GM10248 (cell line): Measurements from ENCODE around the gene RDM1.
"Not testable (repeated sequence)": the region's sequence is repeated elsewhere in the genome, so short reads cannot be mapped to it uniquely, and the experiment has no call there.

ENCODE experiments used
- CTCF ChIA-PET: fragments of 300-600 bp; sonication (Branson Sonifier 250); formaldehyde crosslinking; extraction: SDS; loops from one replicate; lab custom pipeline; 2021; ENCODE audit warnings: antibody characterized with exemption; lab: Yijun Ruan, JAX
- POLR2A ChIA-PET: fragments of 350-650 bp; sonication (Branson Sonifier 250); formaldehyde crosslinking; extraction: SDS; loops from one replicate; lab custom pipeline; 2020; ENCODE audit warnings: antibody characterized with exemption; lab: Yijun Ruan, JAX
- DNase-seq: peaks from one replicate; pipeline ENCODE4 v3.0.0; 2012; ENCODE audit errors: extremely low spot score
- TF ChIP-seq, protein P1 (sequence below): IDR thresholded peaks from 2 replicates; pipeline ENCODE4 v1.5.1; 2012; ENCODE audit warnings: mild to moderate bottlenecking, low read depth; ENCODE audit errors: extremely low read depth, missing control alignments, control extremely low read depth

Gene RDM1

DNA sequence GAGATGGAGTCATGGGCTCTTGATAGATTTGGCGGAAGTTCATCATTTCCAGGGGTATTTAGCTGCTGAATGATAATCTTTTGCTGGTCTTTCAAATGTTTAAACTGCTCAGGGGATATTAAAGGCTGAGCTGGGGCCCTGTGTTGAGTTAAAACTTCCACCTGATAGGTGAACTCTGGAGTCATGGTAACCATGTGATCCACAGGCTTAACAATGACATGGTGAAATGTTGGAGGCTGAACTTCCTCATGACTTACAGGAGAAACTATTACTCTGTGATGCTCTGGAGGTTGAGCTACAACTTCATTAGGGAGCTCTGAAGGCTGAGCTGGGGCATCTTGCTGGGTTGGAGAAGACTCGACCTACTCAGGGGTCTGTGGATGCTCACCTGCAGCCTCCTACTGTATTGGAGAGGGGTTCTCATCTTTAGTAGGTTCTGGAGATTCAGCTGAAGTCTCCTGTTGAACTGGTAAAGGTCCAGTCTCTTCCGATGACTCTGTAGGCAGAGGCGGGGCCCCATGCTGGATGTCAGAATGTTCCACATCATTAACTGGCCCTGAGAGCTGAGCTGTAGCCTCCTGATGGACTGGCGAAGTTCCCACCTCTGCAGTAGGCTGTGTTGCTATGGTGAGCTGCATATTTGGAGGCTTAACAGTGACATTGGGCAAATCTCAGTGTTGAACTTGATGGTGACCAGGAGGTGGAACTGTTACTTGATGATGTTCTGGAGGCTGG is 24.2 kb downstream of the RDM1 start:
- ChIA-PET CTCF (interaction anchor here (1.1 to 3.1 kb wide), 4 partner anchors 9 to 69 kb away, joined by 3 to 13 read pairs (median 3); no protein-coding TSS in a partner anchor), POLR2A (no interaction called here)
- TF ChIP-seq, protein P1, sequence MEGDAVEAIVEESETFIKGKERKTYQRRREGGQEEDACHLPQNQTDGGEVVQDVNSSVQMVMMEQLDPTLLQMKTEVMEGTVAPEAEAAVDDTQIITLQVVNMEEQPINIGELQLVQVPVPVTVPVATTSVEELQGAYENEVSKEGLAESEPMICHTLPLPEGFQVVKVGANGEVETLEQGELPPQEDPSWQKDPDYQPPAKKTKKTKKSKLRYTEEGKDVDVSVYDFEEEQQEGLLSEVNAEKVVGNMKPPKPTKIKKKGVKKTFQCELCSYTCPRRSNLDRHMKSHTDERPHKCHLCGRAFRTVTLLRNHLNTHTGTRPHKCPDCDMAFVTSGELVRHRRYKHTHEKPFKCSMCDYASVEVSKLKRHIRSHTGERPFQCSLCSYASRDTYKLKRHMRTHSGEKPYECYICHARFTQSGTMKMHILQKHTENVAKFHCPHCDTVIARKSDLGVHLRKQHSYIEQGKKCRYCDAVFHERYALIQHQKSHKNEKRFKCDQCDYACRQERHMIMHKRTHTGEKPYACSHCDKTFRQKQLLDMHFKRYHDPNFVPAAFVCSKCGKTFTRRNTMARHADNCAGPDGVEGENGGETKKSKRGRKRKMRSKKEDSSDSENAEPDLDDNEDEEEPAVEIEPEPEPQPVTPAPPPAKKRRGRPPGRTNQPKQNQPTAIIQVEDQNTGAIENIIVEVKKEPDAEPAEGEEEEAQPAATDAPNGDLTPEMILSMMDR: no peak
- DNase-seq: no peak

DNA sequence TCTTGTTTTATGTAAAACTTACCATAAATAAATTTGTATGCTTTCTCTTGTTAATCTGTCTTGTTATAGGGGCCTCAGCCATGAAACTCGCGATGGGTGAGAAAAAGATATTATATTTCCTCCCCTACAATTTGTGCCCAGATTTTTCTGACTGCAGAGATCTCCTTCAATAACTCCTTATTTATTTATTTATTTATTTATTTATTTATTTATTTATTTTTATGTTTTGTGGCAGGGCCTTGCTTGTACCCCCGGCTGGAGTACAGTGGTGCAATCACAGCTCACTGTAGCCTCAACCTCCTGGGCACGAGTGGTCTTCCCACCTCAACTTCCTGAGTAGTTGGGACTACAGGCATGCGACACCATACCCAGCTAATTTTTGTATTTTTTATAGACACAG is 27.1 kb downstream of the RDM1 start:
- ChIA-PET POLR2A (no interaction called here), CTCF (interaction anchor here (0.9 to 2.1 kb wide), 2 partner anchors 16 to 55 kb away, joined by 3 to 4 read pairs; no protein-coding TSS in a partner anchor)
- no peak for DNase-seq
- TF ChIP-seq, protein P1: no peak

DNA sequence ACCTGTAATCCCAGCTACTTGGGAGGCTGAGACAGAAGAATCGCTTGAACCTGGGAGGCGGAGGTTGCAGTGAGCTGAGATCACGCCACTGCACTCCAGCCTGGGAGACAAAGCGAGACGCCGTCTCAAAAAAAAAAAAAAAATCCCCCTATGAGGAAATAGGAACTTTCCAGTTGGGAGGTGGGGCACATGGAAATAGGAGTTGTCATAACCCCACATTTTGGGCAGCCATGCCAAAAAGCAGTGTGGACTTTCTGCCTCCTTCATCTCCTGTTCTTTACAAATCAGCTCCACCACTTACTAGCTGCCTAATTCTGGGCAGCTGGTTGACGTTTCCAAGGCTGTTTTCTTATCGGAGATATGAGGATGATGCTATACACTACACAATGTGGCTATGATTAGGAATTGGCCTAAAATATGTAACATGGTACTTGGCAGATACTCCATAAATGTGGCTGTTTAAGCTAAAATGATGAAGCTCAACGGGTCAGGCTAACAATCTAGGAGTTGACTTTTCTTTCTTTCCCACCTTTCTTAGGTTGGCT is 28.9 kb downstream of the RDM1 start:
- TF ChIP-seq, protein P1: no peak
- ChIA-PET POLR2A (no interaction called here), CTCF (interaction anchor here (0.8 to 2.5 kb wide), 3 partner anchors 10 to 16 kb away, joined by 3 to 10 read pairs (median 4); no protein-coding TSS in a partner anchor)
- DNase-seq: no peak

DNA sequence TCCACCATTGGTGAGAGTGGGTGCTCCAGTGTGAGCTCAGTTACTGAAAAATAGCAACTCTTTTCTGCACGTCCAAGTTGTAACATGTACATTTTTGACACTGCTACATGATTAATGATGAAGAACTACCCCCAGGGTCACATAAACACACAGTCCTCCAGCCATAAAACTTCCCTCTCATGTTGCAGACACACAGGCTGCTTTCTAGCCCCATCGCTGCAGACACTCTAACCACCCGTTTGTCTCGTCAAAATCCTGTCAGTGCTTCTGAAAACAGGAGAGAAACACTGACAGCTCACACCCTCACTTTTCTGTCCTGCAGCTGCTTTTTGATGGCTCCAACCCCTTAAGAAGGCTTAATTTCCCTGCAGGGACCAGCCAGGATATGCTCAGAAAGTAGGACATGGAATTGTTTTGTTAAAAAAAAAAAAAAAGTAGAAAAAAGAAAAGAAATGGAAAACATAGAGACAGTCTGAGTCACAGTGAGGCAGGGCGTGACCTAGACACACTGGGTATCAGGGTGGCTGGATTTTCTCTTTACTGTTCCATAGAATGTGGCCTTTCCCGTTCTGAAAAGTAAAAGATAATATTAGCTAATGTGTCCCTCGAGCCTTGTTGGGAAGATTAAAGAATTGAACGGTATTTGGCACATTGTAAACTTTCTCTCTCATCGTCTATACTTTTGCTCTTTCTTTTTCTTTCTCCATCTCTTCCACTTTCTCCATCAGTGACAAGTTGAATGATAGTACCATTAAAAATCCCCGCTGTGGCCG is 29.7 kb downstream of the RDM1 start:
- no peak for DNase-seq
- ChIA-PET POLR2A (no interaction called here), CTCF (interaction anchor here (0.8 to 2.5 kb wide), 3 partner anchors 11 to 15 kb away, joined by 3 to 10 read pairs (median 4); no protein-coding TSS in a partner anchor)
- TF ChIP-seq, protein P1: no peak

DNA sequence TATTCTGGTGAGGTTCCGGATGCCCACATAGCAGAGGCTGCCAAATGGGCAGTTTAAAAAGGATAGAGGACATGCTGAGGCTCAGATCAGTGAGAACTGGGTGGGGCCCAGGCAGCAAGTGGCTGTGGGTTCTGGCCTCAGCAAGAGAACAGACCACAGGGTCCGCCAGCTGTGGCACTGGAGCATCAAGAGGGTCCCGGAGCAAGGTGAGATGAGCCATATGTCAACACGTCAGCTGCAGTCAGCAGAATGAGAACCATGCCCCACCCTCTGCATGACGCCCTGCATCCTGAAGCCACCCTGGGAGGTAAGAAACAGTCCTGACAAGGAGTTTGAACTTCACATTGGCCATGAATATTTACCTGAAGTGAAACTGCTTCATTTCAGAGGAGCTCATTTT is 30.3 kb downstream of the RDM1 start:
- TF ChIP-seq, protein P1: no peak
- POLR2A ChIA-PET: no interaction called here
- DNase-seq: no peak
- CTCF ChIA-PET: interaction anchor here (2.5 kb wide), 1 partner anchor 15 kb away, joined by 10 read pairs; no protein-coding TSS in a partner anchor

DNA sequence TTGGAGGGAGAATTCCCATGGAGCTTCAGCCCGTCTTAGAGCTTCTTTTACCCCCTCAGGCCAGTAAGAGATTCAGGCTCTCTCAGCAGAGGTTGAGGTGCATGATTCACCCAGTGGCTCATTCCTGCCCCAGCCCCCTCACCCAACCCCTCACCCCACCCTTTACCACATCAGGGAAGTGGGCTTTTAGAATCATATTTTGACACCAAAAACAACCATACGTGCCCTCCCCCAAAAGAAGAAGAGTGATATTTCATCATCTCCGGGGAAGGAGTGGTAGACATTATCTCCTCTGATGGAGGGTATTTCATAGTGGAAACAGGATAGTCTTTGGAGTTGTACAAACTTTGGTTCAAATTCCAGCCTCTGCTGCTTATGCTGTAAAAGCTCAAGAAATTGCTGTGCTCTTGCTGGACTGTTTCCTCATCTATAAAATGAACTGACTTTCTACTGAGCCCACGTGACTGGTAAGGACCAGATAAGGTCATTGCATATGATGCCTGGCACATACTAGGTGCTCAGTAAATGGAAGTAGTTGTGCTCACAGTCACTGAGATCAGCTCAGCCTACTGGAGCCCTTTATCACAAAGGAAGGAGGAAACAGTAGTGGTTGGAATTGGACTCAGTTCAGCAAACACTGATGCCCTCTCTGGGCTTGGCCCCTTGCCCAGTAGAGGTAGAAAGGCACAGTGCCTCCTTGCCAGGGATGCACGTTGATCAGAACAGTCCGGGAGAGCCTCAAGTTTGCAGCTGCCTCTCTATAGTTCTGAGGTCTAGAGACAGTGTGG is 32.1 kb downstream of the RDM1 start:
- no peak for DNase-seq
- ChIA-PET CTCF (interaction anchor here (1.3 to 2.3 kb wide), 3 partner anchors 13 to 27 kb away, joined by 3 to 9 read pairs (median 4); no protein-coding TSS in a partner anchor), POLR2A (no interaction called here)

DNA sequence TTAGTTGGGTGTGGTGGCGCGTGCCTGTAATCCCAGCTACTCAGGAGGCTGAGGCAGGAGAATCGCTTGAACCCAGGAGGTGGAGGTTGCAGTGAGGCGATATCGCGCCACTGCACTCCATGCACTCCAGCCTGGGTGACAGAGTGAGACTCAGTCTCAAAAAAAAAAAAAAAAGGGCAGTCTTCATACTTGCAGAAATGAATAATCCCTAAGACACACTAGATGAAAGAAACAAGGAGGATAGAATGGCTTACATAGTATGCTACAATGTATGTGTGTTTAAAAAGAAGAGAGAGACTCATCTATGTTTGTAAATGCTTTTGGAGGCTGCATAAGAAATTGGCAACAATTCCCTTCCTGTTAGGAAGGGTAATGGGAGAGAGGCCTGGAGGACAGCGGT is 32.8 kb downstream of the RDM1 start:
- DNase-seq, POLR2A ChIA-PET: not testable (repeated sequence)
- CTCF ChIA-PET: interaction anchor here (1.3 to 2.3 kb wide), 3 partner anchors 14 to 26 kb away, joined by 3 to 9 read pairs (median 4); no protein-coding TSS in a partner anchor

More for the DNA sequence above, 32.1 kb downstream of the RDM1 start:
- TF ChIP-seq, protein P1: no peak
